Stimulated activated CD8-positive, alpha-beta memory T cell treated with anti-CD3 and anti-CD28 coated beads, Interleukin-12 subunit alpha, Interleukin-12 subunit beta, amount 100 ng/mL, for 24 hours (primary cell): ENCODE measurements around the gene OPCML.

Experiments
- DNase-seq: peaks from one replicate; pipeline ENCODE4 v3.0.0-alpha.2; 2020; ENCODE audit errors: extremely low read depth

OPCML gene

GRCh38 chr11:132493801-132494200, 1038.5 kb downstream of the OPCML start:
- DNase-seq = no peak

GRCh38 chr11:132490978-132491377, 1041.3 kb downstream of the OPCML start:
- no peak for DNase-seq

- DNase-seq = no peak
Observed at GRCh38 chr11:132486060-132486459, 1046.2 kb downstream of the OPCML start.

GRCh38 chr11:132475026-132475425, 1057.3 kb downstream of the OPCML start:
- no peak for DNase-seq

DNA sequence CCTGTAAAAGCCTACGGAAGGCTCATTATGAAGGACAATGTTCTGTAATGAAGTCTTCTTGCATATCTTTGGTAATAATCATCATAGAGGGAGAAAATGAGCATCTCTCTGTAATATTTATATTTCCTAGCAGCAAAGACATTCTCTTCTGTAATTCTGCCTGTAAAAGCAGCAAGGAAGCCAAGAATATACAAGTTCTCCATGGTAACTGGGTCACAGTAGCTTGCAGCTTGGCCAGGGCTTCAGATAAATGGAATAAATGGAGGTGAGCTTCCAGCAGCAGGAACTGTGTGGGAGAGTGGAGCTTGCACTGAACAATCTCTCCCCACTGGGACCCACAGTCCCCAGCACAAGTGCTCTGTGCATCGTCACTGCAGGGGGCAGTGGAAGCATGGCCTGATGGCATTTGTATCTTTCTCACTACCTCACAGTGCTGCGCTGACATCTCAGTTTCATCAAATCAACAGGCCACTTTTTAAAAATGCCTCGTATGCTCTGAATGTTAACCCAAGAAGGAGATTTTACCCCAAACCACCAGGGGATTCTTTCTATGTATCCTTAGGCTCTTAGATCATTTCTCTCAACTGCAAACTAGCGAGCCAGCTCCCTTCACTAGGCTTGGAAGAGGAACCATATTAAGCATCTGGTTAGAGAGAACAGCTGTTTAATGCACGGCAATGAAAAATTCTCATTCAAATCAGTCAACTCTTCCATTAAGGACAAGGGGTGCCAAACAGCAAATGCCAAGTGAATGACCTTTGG, 1059.7 kb downstream of the OPCML start:
- no peak for DNase-seq

GRCh38 chr11:132471466-132471865, 1060.8 kb downstream of the OPCML start:
- no peak for DNase-seq

- no peak for DNase-seq
Observed at GRCh38 chr11:132466983-132467382, 1065.3 kb downstream of the OPCML start.

- no peak for DNase-seq
Observed at GRCh38 chr11:132464939-132465338, 1067.4 kb downstream of the OPCML start.

DNA sequence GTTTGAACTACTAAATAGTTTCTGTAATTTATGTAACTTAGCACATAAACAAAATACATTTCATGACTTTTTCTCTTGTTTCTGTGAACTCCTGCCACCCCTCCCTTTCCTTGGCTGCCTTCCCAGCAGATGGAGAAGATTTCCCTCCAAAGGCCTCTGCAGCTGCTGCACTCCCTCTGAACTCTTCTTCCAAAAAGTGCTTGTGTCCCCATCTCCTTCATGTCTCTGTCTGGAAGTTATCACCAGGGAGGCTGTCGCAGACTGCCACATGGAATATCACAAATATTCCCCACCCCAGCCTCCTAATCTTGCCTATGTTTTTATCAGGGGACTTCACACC, 1068.3 kb downstream of the OPCML start:
- no peak for DNase-seq

- no peak for DNase-seq
Observed at GRCh38 chr11:132463295-132464002, 1068.9 kb downstream of the OPCML start.

DNA sequence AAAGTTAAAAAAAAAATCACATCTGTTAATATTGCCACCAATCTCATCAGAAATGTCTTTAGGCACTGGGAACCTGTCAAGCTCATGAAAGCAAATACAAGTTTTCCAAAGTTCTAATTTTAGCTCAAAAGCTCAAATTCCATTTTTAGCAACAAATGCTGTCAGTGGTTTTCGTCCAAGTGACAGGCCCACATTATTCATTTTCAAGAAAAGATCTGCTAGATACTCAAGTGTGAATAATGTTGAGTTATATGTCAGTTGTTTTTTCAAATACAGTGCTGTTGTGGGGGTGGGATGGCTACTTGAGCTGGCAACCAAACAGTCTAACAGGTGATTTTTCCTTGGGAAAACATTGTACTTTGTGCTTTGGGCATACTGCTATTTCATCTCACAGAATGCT, 1072.6 kb downstream of the OPCML start:
- no peak for DNase-seq

DNA sequence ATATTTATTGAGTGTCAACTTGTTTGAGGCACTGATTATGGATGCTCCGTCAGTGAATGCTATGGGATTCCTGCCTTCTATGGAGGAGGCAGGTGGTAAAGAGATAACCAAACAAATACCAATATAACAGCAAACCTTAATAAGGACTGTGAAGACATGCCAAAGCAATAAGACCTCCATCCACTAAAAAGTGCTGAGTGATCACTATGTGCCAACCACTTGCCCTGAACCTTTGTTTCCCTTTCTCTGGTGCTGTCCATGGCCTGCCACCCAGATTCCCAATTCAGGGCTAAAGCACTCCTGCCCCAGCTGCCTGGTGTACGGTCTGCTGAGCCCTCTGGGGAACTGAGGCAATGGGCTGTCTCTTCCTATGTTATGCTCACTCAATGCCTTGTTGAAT, 1074.9 kb downstream of the OPCML start:
- DNase-seq = no peak

DNA sequence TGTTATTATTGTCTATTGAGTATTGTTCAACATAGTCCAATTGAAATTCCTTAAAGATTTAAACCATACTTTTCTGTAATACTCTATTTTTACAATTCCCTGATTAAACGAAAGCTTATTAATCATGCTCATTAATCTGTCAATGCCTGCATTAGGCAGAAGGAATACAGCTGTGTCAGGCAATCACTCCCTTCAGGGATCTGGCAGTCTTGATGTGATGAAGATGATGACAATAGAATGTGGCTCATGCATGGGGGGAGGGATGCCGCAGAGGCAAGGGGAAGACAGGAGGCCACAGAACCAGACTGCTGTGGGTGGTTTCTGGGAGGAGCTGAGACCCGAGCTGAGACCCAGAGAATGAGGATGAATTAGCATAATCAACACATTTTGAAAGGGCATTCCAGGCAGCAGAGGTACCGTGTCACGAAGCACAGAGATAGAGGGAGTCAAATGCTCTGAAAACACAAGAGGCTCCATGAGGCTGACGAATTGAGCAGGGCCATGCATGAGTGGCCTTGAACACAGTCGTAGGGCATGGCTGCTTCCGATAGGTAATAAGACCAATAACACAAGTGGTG, 1075.5 kb downstream of the OPCML start:
- DNase-seq = no peak

DNA sequence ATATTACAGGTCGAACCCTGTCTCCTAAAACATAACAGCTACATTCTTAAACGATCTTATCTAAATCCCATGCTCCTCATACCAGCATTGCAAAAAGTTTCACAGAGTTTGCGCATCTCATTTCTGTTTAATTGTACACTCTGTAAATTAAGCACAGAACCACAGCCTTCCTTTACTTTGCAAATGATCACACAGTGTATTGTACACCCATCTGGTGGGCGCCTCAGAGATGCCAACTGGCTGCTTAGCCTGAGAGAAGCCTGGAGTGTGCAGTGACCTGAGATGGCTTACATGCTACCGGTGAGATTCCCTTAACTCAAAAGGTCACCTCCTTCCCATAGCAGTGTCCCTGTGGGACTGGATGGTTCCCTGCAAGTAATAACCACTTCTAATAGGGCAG, 1077.3 kb downstream of the OPCML start:
- no peak for DNase-seq

DNA sequence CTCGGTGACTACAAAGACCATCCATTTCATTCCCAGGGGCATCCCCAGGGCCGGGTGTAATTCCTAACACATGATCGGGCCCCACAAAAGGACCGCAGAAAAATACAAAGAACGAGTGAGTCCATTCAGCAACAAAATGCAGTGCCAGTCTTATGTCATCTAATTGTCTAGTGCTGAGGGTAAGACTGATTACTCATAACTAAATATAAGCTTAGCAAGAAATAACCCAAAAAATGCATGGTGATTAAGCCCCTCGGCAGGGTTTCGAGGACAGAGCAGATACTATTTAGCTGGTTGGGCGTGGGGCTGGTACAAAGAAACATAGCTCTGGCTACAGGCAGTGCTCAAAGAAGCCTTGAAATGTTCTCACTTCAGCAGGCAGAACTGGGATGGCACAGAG, 1078.9 kb downstream of the OPCML start:
- no peak for DNase-seq

DNA sequence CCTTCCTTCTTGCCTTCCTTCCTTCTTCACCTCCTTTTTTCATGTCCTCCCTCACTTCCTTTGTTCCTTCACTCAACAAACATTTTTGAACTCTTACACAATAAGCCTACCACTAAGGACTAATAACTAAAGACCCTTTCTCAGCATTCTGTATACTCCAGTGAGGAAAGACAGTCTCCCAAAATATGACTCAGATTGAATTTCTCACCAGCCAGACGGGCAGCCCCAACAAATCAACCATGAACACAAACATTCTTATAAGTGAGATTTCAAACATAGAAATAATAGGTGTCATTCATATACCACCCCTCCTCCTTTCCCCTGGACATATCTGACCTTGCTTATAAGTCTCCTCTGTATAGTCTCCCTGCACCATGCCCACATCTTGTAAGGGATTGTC, 1079.7 kb downstream of the OPCML start:
- no peak for DNase-seq

DNA sequence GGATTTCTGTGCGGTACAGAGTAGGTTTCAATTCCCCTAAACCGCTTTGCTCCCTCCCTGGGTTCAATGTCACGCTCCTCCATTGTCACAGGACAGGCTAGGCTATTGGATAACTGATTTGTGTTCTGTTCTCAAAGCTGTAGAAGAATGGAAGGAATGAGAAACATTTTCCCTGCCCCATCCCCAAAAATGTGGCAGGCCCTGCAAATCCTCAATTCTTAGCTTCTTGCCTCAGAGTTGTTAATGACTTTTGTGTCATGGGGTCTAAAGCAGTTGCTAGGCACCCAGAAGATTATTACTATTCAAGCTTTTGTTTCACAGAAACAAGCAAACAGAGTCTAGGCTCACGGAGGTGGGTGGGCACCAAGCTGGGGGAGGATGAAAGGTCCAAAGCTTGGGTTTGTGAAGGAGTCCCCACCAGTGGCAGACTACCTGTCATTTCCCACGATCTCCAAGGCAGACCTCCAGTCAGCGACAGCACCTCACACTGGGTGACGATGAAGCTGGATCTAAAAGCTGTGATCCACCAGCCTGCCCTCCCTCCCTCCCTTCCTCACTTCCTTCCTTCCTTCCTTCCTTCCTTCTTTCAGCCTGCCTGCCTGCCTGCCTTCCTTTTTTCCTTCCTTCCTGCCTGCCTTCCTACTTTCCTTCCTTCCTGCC, 1080.2 kb downstream of the OPCML start:
- DNase-seq = no peak

DNA sequence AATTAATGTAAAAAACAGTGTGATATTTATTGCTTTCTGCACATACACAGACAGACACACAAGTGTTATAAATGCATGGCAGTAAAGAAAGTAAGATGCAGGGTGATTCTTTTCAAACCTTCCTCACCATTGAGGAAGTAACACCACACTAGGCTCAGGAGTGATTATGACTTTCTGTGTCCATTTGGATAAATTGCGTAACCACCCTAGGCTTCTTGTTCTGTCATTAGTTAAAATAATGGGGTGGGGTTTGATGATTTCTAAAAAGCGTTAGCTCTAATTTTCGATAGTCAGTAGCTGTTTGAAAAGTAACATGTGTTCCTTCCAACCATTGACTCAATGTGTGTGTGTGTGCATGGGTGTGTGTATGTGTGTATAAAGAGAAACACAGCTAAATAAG, 1081.7 kb downstream of the OPCML start:
- no peak for DNase-seq

DNA sequence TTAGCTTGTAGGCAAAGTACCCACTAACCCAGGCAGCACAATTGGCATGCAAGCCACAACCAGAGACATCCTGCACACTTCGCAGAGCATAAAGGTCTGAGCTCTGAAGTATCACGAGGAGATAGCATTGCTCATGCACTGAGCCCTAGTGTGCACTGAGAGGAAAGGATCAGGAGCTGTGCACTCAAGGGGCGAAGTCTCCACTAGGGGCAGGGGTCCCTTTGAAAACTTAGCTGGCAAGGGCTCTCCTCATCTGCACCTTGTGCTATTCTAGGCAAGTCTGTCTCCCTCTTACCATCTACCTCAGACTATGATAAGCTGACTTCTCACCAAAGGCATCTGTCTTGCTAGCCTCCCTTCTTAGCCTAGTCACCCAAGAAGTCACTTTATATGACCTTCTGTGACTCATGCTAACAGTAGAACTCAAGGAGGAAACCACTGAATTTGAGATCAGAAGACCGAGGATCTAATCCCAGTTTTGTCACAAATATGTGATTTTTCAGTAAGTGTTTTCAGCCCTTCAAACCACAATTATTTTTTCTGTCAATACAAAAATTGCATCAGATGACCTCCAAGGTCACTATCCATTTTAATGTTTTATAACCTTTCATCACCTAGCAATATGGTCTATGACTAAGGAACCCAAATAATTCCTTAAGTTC, 1083.8 kb downstream of the OPCML start:
- DNase-seq = no peak

- no peak for DNase-seq
Observed at GRCh38 chr11:132447761-132448160, 1084.5 kb downstream of the OPCML start.

DNA sequence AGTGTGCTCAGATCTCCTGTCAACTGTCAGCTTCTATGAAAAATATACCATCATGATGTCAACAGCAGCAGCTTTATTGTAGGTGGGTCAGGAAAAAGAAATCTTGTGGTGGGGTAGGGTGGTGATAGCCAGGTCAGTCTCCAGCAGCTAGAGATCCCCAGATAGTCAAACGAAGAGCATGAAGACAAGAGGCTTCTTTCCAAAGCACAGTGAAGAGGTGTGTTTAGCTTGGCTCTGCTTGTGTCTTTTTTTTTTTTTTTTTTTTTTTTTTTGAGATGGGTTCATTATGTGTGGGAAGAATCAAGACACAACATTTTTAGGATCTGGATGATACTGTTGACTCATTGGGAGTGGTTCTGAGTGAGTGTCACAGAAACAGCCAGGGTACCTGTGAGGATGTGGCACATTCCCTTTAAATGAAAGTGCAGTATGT, 1086.4 kb downstream of the OPCML start:
- no peak for DNase-seq

- no peak for DNase-seq
Observed at GRCh38 chr11:132444911-132445310, 1087.4 kb downstream of the OPCML start.
